GM15510 (cell line): Measurements from ENCODE around the gene IL15.

ENCODE experiments used
- POLR2A ChIP-seq: IDR thresholded peaks from 3 replicates; pipeline ENCODE4 v1.6.1; 2011; ENCODE audit warnings: borderline replicate concordance; ENCODE audit not compliant: insufficient read length; ENCODE audit errors: extremely low read depth

IL15 gene

GRCh38 chr4:141669501-141669900 is 33.1 kb downstream of the IL15 start:
- TF ChIP-seq POLR2A = no peak

GRCh38 chr4:141675384-141675783 is 39.0 kb downstream of the IL15 start:
- TF ChIP-seq POLR2A = no peak

DNA sequence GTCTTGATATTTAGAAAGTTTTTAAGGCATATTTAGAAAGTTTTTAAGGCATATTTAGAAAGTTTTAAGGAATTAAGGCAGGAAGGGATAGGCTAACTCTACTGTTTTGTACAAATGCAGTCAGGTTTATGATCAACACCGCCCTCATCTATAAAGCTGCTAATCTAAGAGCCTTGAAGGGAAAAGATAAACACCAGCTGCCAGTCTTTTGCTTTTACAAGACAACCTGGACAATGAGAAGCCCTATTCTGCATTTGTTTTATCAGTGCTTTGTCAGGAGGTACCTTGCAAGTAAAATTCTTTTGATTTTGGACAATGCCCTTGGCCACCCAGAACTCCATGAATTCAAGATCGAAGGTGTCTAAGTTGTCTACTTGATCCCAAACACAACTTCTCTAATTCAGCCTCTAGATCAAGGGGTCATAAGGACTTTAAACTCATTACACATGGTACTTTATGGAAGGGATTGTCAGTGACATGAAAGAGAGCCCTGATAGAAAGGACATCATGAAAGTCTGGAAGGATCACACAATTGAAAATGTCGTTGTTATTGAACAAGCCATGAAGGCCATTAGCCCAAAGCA is 39.8 kb downstream of the IL15 start:
- TF ChIP-seq POLR2A = no peak

GRCh38 chr4:141680060-141680459 is 43.7 kb downstream of the IL15 start:
- TF ChIP-seq POLR2A = no peak

DNA sequence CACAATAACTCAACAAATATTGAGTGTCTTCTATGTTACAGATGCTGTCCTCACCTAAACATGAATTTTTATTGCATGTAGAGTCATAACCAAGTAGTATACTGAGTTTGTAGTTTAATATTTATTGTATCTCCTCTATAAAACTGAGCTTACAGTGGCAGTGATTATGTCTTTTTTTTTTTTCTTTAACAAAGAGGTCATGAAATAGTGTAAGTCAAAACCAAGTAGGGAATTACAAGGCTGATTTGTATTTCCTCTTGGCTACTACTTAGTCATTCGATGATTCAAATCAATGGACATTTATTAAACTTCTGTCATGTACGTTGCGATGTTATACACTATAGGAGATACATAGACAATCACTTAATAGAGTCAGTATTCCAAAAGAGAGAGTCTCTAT is 48.4 kb downstream of the IL15 start:
- TF ChIP-seq POLR2A = no peak

DNA sequence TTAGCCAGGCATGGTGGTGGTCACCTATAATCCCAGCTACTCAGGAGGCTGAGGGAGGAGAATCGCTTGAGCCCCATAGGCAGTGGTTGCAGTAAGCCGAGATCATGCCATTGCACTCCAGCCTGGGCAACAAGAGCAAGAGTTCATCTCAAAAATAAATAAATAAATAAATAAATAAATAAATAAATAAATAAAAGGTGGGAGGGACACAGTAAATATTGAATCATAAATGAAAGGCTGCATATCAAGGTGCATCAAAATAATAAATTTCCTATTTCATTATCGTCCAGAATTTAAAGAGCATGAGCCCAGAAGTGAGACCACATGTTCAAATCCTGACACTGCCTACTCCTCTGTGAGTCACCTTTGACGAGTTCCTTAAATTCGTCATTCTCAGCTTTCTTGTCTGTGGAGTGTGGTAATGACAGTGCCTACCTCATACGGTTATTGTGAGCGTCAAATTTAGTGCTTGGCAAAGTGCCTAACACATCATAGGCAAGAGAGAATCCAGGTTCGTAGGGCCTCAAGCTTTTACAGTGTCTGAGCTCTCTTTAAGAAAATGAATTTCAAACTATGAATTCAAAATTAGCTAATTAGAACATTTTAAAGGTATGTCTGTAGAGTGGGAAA is 49.9 kb downstream of the IL15 start:
- no peak for TF ChIP-seq POLR2A

DNA sequence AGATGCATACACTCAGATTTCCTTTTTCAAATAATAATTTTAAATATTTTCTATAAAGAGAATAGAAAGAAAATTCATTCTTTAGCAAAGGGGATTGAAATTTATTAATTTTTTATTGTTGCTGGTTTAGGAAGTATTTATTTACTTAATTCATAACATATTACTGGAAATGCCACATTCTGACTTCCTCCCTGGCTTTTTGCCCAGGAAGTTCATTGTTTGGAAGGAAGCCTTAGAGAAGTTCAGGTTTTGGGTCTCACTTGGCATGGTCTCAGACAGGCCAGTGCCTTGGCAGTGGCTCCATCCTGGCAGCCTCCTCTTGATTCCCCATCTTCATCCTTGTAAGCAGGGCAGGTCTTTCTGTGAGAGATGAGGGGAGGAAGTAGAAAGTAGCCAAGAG is 50.5 kb downstream of the IL15 start:
- TF ChIP-seq POLR2A = no peak

DNA sequence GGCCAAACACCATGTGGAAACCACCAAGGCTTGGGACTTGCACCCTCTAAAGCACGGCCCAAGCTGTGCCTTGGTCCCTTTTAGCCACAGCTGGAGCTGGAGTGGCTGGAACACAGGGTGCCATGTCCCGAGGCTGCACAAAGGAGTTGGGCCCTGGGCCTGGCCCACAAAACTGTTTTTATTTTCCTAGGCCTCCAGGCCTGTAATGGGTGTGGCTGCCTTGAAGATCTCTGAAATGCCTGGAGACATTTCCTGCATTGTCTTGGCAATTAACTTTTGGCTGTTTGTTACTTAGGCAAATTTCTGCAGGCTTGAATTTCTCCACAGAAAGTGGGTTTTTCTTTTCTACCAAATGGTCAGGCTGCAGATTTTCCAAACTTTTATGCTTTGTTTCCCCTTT is 55.7 kb downstream of the IL15 start:
- TF ChIP-seq POLR2A = no peak

- TF ChIP-seq POLR2A = no peak
These were observed 60.7 kb downstream of the IL15 start for GRCh38 chr4:141697116-141697515.

DNA sequence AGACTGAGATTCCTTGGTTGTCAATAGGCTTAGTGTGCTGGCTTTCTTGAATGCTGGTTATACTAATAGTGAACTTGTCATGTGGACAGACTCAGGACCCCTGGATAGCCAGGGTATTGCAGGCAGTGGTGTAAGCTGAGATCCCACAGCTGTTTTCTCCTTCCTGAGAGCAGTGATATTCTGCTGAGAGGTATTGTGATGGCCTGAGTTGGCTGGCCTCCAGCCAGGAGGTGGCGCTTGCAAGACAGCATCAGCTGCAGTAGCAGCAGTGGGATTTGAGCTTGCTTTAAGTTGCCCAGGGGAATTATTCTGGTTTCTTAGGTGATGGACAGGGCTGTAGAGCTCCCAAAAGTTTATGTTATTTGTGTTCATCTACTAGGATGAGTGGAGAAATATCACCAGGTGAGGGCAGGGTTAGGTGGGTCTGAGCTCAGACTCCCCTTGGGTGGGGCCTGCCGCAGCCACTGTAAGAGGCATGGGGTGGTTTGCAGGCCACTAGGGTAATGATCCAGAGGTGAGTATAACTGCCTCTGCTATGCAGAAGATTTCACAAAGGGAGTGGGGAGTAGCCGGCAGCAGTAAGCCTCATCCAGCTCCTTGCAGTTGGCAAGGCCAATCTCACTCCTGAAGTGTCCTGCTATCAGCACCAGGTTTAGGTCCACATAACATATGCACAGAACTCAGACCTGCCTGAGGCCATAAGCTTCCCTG is 66.2 kb downstream of the IL15 start:
- TF ChIP-seq POLR2A = no peak

DNA sequence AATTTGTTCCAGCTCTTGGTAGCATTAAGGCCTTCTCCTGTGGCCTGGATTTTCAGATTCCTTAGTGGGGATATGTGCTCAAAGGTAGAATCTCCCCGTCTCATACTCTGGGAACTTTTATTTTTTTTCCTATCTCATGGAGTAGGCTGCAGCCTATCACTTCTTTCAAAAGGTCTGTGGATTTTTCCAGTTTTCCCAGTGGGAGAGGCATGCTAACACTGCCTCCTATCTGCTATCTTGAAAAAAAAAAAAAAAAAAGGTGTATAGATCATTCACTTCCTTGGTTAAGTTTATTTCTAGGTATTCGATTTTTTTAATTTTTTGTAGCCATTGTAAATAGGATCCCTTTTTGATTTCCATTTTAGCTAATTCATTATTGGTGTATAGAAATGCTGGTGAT is 67.1 kb downstream of the IL15 start:
- TF ChIP-seq POLR2A = no peak

GRCh38 chr4:141705048-141705746 is 68.8 kb downstream of the IL15 start:
- no peak for TF ChIP-seq POLR2A

DNA sequence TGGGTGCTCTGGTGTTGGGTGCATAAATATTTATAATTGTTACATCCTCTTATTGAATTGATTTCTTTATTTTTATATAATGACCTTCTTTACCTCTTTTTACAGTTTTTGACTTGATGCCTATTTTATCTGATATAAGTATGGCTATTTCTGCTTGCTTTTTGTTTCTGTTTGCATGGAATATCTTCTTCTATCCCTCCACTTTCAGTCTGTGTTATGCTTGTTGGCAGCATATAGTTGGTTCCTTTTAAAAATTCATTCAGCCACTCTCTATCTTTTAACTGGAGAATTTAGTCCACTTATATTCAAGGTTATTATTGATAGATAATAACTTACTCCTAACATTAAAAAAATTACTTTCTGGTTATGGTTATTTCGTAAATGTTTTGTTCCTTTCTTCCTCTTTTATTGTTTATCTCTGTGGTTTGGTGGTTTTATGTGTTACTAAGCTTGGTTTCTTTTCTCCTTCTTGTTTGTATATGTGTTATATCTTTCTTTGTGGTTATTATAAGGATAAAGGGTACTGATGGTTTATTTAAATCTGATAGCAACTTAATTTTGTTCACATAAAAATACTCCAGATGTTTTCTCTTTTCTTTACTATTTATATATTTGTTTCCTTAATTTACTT is 69.5 kb downstream of the IL15 start:
- no peak for TF ChIP-seq POLR2A

GRCh38 chr4:141706445-141706844 is 70.1 kb downstream of the IL15 start:
- no peak for TF ChIP-seq POLR2A

DNA sequence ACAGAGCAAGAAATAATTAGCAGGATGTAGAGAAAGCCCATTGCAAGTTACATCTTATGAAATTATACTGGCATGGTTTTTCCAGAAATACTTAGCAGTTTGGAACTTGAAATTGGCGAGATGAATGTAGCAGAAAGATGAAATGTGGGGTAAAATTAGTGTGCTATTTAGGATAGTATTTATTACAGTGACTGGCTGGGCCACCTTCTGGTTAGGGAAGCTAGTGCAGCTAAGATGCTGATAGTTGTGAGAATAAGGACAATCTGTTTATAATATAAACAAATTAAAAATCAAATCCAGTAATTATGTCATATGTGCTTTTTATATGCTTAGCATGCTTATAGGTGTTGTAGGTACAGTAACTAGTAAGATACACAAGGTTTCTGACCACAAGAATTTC is 74.8 kb downstream of the IL15 start:
- no peak for TF ChIP-seq POLR2A

DNA sequence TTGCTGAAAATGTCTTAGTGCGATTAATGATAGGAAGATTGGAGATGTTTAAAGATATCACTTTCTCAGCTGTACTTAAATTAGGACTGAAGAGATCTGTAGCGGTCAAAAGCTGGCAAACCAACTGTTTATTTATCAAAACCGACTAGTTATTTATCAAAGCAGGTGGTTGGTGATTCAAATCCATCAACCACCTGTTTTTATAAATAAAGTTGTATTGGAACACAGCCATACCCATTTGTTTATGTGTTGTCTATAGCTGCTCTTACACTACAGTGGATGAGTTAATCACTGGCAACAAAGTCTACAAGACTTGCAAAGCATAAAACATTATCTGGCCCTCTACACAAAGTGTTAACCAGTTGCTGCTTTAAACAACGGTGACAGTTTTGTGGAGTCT is 76.8 kb downstream of the IL15 start:
- no peak for TF ChIP-seq POLR2A

DNA sequence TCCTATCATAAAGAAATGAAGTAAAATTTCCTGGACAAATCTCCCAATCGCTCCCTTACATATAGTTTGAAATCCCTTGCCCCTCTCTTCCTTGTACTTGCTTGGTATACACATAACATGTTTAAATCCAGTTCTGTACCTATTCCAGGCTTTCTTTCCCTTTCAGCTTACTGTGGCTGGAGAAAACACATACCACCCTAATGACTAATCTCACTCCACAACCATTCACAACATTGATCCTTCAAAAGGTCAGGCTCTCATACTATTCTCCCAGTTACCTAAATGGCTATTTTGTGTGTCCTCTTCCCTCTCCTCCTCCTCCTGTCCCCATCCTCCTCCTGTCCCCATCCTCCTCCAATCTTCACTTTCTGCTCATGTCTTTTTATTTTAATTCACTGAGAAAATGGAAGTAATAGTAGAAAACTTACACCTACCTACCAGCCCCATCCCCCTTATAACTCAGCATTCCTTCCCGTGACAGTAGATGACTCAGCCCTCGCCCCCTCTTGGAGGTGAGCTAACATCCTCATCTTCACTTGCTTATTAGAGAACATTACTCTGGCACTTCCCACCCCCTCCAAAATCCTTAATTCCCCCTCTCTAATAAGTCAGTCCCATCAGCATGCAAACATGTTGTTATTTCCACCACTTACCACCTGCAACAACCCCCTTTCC is 77.5 kb downstream of the IL15 start:
- TF ChIP-seq POLR2A = no peak
